Immature natural killer cell (primary cell): ENCODE results near the gene PLCH2. TPM values are rescaled to one million over a fixed set of nuclear protein-coding genes. Genes with fewer than 3 reads are reported as not detected.
A peak's percentile ranks its signal among the peaks of the same experiment; 100 is the strongest.

Experiments
- DNase-seq, 3 donors: peaks; one replicate each; pipeline ENCODE4 v3.0.0; 2022; ENCODE audit warnings: mixed read lengths in 1 of 3
- H3K27ac Mint-ChIP-seq, 6 donors: one replicate each; pipeline ENCODE4 v1.8.0; 2020; ENCODE audit warnings: mixed read lengths in 6 of 6, mild to moderate bottlenecking in 5 of 6, inconsistent platforms in 4 of 6, moderate library complexity in 3 of 6
- H3K27me3 Mint-ChIP-seq, 3 donors: one replicate each; pipeline ENCODE4 v1.8.0; 2020 to 2021; ENCODE audit warnings: low read depth in 3 of 3, mild to moderate bottlenecking in 3 of 3, mixed read lengths in 3 of 3, moderate library complexity in 3 of 3, inconsistent platforms in 1 of 3
- H3K36me3 Mint-ChIP-seq, 3 donors: one replicate each; pipeline ENCODE4 v1.8.0; 2020; ENCODE audit warnings: mixed read lengths in 3 of 3, inconsistent platforms in 2 of 3, mild to moderate bottlenecking in 2 of 3
- H3K4me1 Mint-ChIP-seq, 2 donors: one replicate each; pipeline ENCODE4 v1.8.0; 2020; ENCODE audit warnings: inconsistent platforms in 2 of 2, mild to moderate bottlenecking in 2 of 2, mixed read lengths in 2 of 2, moderate library complexity in 1 of 2
- H3K4me3 Mint-ChIP-seq, 5 donors: one replicate each; pipeline ENCODE4 v1.8.0; 2020; ENCODE audit warnings: mild to moderate bottlenecking in 5 of 5, mixed read lengths in 5 of 5, inconsistent platforms in 3 of 5, moderate library complexity in 3 of 5
- H3K9me3 Mint-ChIP-seq, 6 donors: one replicate each; pipeline ENCODE4 v1.8.0; 2020; ENCODE audit warnings: mild to moderate bottlenecking in 6 of 6, mixed read lengths in 6 of 6, inconsistent platforms in 4 of 6, moderate library complexity in 3 of 6
- polyA plus RNA-seq, 3 donors: library from polyadenylated mRNA; unstranded; fragments of 300-500 nt; fragmentation: Illumina TruSeq; gene quantifications; one replicate each; pipeline ENCODE4 v1.2.3, GENCODE V29; 2021

The PLCH2 gene
- polyA plus RNA-seq, 3 donors from 2014 or later = 2.9 to 5.1 TPM; not detected in 1

GRCh38 chr1:2514863-2515762 is 39.0 kb downstream of the PLCH2 start:
- H3K36me3 Mint-ChIP-seq = peaks cover 0 to 8% (median 0%) of the 10 kb centered on the region in 3 donors

DNA sequence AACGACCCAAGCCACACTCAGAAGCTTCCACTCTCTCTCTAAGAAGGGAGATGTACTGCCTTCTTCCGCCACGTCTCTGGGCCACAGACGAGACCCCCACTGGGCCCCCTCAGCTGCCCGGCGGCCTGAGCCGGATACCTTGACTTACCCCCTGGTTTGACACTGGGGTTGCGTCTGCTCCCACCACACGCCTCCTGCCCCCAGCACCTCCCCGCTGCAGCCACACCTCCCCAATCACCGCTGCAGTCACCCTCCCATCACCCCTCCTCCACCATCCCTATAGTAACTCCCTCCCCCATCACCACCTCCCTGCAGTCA is 39.6 kb downstream of the PLCH2 start:
- peaks cover 0 to 10% (median 0%) of the 10 kb centered on the region in 3 donors for H3K36me3 Mint-ChIP-seq
- H3K27me3 Mint-ChIP-seq = peaks cover 0 to 4% (median 0%) of the 10 kb centered on the region in 3 donors
- no peak for DNase-seq
- no peak overlapping the region for H3K27ac Mint-ChIP-seq
- no peak overlapping the region for H3K4me3 Mint-ChIP-seq
- H3K4me1 Mint-ChIP-seq = no peaks in the 10 kb centered on the region
- no peaks in the 10 kb centered on the region for H3K9me3 Mint-ChIP-seq

More at GRCh38 chr1:2514863-2515762, 39.0 kb downstream of the PLCH2 start:
- H3K4me3 Mint-ChIP-seq = no peak overlapping the region
- no peaks in the 10 kb centered on the region for H3K9me3 Mint-ChIP-seq
- no peak overlapping the region for H3K27ac Mint-ChIP-seq
- H3K27me3 Mint-ChIP-seq = peaks cover 0 to 4% (median 0%) of the 10 kb centered on the region in 3 donors
- H3K4me1 Mint-ChIP-seq = no peaks in the 10 kb centered on the region
- no peak for DNase-seq

GRCh38 chr1:2516124-2516523 is 40.0 kb downstream of the PLCH2 start:
- no peak overlapping the region for H3K27ac Mint-ChIP-seq
- peaks cover 0 to 4% (median under 1%) of the 10 kb centered on the region in 3 donors for H3K27me3 Mint-ChIP-seq
- no peak for DNase-seq
- H3K9me3 Mint-ChIP-seq = no peaks in the 10 kb centered on the region
- H3K36me3 Mint-ChIP-seq = peaks cover 2 to 14% (median 3%) of the 10 kb centered on the region in 3 donors
- H3K4me1 Mint-ChIP-seq = peaks cover 0 to 2% of the 10 kb centered on the region in 2 donors
- no peak overlapping the region for H3K4me3 Mint-ChIP-seq

GRCh38 chr1:2516946-2517345 is 40.9 kb downstream of the PLCH2 start:
- H3K4me1 Mint-ChIP-seq = peaks cover 0 to 2% of the 10 kb centered on the region in 2 donors
- peaks cover 3 to 10% (median 3%) of the 10 kb centered on the region in 3 donors for H3K36me3 Mint-ChIP-seq
- H3K4me3 Mint-ChIP-seq = no peak overlapping the region
- H3K27me3 Mint-ChIP-seq = peaks cover 0 to 4% (median 2%) of the 10 kb centered on the region in 3 donors
- H3K27ac Mint-ChIP-seq = no peak overlapping the region
- no peak for DNase-seq
- H3K9me3 Mint-ChIP-seq = no peaks in the 10 kb centered on the region

- DNase-seq = no peak
- Mint-ChIP-seq H3K27ac (no peak overlapping the region), H3K4me3 (no peak overlapping the region), H3K4me1 (peaks cover 6 to 9% of the 10 kb centered on the region in 2 donors), H3K9me3 (no peaks in the 10 kb centered on the region), H3K27me3 (peaks cover 0 to 2% (median 1%) of the 10 kb centered on the region in 3 donors), H3K36me3 (peaks cover 3 to 10% (median 9%) of the 10 kb centered on the region in 3 donors)
Measured at GRCh38 chr1:2517966-2518365, 41.9 kb downstream of the PLCH2 start.

- Mint-ChIP-seq H3K4me3 (no peak overlapping the region), H3K36me3 (peaks cover 3 to 10% (median 9%) of the 10 kb centered on the region in 3 donors), H3K27ac (no peak overlapping the region), H3K4me1 (peaks cover 10 to 15% of the 10 kb centered on the region in 2 donors), H3K27me3 (peaks cover 0 to 2% (median 1%) of the 10 kb centered on the region in 3 donors), H3K9me3 (no peaks in the 10 kb centered on the region)
- no peak for DNase-seq
Measured at GRCh38 chr1:2518528-2518927, 42.4 kb downstream of the PLCH2 start.

- peaks cover 16 to 21% of the 10 kb centered on the region in 2 donors for H3K4me1 Mint-ChIP-seq
- H3K27ac Mint-ChIP-seq = no peak overlapping the region
- no peaks in the 10 kb centered on the region for H3K9me3 Mint-ChIP-seq
- H3K27me3 Mint-ChIP-seq = peaks cover 0 to 2% (median 1%) of the 10 kb centered on the region in 3 donors
- no peak for DNase-seq
- H3K4me3 Mint-ChIP-seq = no peak overlapping the region
- peaks cover 3 to 10% (median 9%) of the 10 kb centered on the region in 3 donors for H3K36me3 Mint-ChIP-seq
Measured at GRCh38 chr1:2519029-2519685, 43.1 kb downstream of the PLCH2 start.

- Mint-ChIP-seq H3K27me3 (peaks cover under 1 to 2% (median 1%) of the 10 kb centered on the region in 3 donors), H3K36me3 (peaks cover 3 to 10% (median 9%) of the 10 kb centered on the region in 3 donors), H3K4me3 (no peak overlapping the region), H3K9me3 (no peaks in the 10 kb centered on the region), H3K4me1 (peaks cover 22 to 27% of the 10 kb centered on the region in 2 donors), H3K27ac (no peak overlapping the region)
- DNase-seq = no peak
Measured at GRCh38 chr1:2519729-2520128, 43.6 kb downstream of the PLCH2 start.

DNA sequence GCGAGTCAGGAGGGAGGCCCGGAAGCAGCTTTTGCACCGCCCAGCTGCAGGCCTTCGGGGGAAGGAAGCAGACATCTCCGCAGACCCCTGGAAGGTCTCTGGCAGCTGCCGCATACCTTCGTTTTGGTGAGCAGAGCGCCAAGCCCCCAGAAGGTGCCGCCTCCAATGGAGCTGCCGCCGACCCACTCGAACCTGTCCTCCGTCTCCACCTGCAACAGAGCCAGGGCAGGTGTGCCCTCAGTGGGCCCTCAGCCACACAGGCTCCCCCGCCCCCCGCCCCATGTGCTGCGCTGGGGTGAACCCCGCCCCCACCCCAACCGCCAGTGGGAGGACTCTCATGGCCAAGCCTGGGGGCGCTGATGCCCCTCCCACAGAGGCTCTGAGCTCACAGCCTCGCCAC is 44.1 kb downstream of the PLCH2 start:
- Mint-ChIP-seq H3K27ac (no peak overlapping the region), H3K9me3 (no peaks in the 10 kb centered on the region), H3K36me3 (peaks cover 3 to 10% (median 9%) of the 10 kb centered on the region in 3 donors), H3K27me3 (peaks cover 1 to 4% (median 2%) of the 10 kb centered on the region in 3 donors), H3K4me3 (no peak overlapping the region), H3K4me1 (peaks cover 26 to 32% of the 10 kb centered on the region in 2 donors)
- DNase-seq = no peak

- H3K36me3 Mint-ChIP-seq = peaks cover 3 to 10% (median 9%) of the 10 kb centered on the region in 3 donors
- peaks cover 1 to 4% (median 2%) of the 10 kb centered on the region in 3 donors for H3K27me3 Mint-ChIP-seq
- H3K4me3 Mint-ChIP-seq = no peak overlapping the region
- H3K9me3 Mint-ChIP-seq = no peaks in the 10 kb centered on the region
- DNase-seq = no peak
- no peak overlapping the region for H3K27ac Mint-ChIP-seq
- peaks cover 30 to 35% of the 10 kb centered on the region in 2 donors for H3K4me1 Mint-ChIP-seq
Measured at GRCh38 chr1:2520806-2521205, 44.7 kb downstream of the PLCH2 start.

DNA sequence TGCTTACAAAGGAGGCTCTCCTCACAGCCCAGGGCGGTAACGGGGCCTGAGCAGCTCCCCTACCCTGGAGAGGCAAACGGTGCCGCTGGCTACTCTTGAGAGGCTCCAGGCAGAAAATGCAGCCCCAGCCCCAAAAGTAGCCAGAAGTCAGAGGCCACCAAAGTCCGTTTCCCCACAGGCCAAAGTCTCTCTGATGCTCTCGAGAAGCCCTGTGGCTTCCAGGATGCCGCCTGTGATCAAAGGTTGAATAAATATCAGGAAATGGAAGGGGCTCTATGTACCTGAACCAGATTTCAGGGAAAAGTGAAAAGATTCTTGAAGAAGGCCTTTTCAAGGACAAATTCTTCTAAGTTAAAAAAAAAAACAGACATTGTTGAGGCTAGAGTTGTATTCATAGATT is 46.1 kb downstream of the PLCH2 start:
- Mint-ChIP-seq H3K4me3 (no peak overlapping the region), H3K27me3 (peaks cover 2 to 6% (median 4%) of the 10 kb centered on the region in 3 donors), H3K36me3 (peaks cover 3 to 10% (median 9%) of the 10 kb centered on the region in 3 donors), H3K27ac (peak overlapping the region in 1 of 6 donors; percentile 13), H3K4me1 (peaks cover 37 to 40% of the 10 kb centered on the region in 2 donors), H3K9me3 (no peaks in the 10 kb centered on the region)
- no peak for DNase-seq

GRCh38 chr1:2523191-2523890 is 47.3 kb downstream of the PLCH2 start:
- Mint-ChIP-seq H3K36me3 (peaks cover 3 to 9% (median 7%) of the 10 kb centered on the region in 3 donors), H3K27ac (peak overlapping the region in 1 of 6 donors; percentile 74), H3K4me3 (peak overlapping the region in 3 of 5 donors; percentile 45 to 92 (median 55)), H3K27me3 (peaks cover 2 to 6% (median 4%) of the 10 kb centered on the region in 3 donors), H3K4me1 (peaks cover 39 to 40% of the 10 kb centered on the region in 2 donors), H3K9me3 (no peaks in the 10 kb centered on the region)
- DNase-seq = no peak

- Mint-ChIP-seq H3K9me3 (no peaks in the 10 kb centered on the region), H3K4me3 (peak overlapping the region; percentile 72 to 97 (median 95)), H3K36me3 (peaks cover 3 to 9% (median 7%) of the 10 kb centered on the region in 3 donors), H3K27ac (peak overlapping the region; percentile 51 to 87 (median 82)), H3K4me1 (peaks cover 43 to 44% of the 10 kb centered on the region in 2 donors), H3K27me3 (peaks cover 2 to 6% (median 4%) of the 10 kb centered on the region in 3 donors)
- no peak for DNase-seq
Measured at GRCh38 chr1:2523891-2524609, 48.0 kb downstream of the PLCH2 start.
